ENCODE results near the gene ADH1A.
"Not testable (repeated sequence)": the region's sequence is repeated elsewhere in the genome, so short reads cannot be mapped to it uniquely, and the experiment has no call there.

The ADH1A gene

DNA sequence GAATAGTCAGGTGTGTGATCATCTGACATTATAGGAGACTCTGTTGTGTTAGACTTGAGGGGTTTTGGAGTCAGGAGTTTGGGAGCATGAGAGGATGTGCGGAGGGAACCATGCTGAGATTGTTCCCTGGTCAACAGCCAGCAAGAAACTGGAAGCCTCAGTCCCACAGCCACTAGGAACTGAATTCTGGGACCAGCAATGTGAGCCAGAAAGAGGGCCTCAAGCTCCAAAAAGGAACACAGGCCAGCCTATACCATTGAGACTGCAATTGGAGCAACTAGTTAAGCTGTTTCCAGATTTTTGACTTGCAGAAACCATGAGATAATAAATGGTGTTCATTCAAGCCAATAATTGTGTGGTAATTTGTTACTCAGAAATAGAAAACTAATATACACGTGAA, 39.1 kb upstream of the ADH1A start:
- Histone ChIP-seq H3K9me3 (no peaks in the 10 kb centered on the region), H3K27me3 (no peaks in the 10 kb centered on the region), H3K4me1 (ENCODE audit: control insufficient read depth in 1 of 2, insufficient read depth in 1 of 2, low read depth in 1 of 2, low read length in 1 of 2) (no peaks in the 10 kb centered on the region), H3K4me3 (ENCODE audit: low read depth in 1 of 2, low read length in 1 of 2) (no peak overlapping the region), H3K36me3 (no peaks in the 10 kb centered on the region), H3K27ac (no peak overlapping the region)
- TF ChIP-seq, protein P1, sequence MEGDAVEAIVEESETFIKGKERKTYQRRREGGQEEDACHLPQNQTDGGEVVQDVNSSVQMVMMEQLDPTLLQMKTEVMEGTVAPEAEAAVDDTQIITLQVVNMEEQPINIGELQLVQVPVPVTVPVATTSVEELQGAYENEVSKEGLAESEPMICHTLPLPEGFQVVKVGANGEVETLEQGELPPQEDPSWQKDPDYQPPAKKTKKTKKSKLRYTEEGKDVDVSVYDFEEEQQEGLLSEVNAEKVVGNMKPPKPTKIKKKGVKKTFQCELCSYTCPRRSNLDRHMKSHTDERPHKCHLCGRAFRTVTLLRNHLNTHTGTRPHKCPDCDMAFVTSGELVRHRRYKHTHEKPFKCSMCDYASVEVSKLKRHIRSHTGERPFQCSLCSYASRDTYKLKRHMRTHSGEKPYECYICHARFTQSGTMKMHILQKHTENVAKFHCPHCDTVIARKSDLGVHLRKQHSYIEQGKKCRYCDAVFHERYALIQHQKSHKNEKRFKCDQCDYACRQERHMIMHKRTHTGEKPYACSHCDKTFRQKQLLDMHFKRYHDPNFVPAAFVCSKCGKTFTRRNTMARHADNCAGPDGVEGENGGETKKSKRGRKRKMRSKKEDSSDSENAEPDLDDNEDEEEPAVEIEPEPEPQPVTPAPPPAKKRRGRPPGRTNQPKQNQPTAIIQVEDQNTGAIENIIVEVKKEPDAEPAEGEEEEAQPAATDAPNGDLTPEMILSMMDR (IDR thresholded peaks at IDR 0.05): no peak

DNA sequence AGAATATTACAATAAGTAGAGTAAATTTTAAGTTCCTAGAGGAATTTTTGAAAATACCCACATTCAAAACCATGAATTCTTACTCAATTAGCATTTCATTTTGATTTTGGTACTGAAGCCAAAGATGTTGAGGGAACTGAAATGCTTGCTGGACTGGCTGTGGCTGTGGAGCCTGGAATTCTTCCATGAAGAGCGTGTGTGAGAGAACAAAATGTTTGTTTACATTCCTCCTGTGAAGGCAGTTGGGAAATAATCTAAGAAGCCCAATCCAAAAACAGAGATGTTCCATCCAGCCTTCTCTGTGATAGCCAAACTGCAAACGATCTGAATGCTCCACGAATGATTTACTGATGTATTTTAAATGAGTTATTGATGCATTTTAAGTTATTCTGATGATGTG, 34.2 kb upstream of the ADH1A start:
- no peaks in the 10 kb centered on the region for H3K9me3 ChIP-seq
- H3K4me3 ChIP-seq (ENCODE audit: low read depth in 1 of 2, low read length in 1 of 2): no peak overlapping the region
- H3K27ac ChIP-seq: no peak overlapping the region
- no peaks in the 10 kb centered on the region for H3K27me3 ChIP-seq
- H3K36me3 ChIP-seq: no peaks in the 10 kb centered on the region
- H3K4me1 ChIP-seq (ENCODE audit: control insufficient read depth in 1 of 2, insufficient read depth in 1 of 2, low read depth in 1 of 2, low read length in 1 of 2): no peaks in the 10 kb centered on the region
- TF ChIP-seq, protein P1 (IDR thresholded peaks at IDR 0.05): no peak

DNA sequence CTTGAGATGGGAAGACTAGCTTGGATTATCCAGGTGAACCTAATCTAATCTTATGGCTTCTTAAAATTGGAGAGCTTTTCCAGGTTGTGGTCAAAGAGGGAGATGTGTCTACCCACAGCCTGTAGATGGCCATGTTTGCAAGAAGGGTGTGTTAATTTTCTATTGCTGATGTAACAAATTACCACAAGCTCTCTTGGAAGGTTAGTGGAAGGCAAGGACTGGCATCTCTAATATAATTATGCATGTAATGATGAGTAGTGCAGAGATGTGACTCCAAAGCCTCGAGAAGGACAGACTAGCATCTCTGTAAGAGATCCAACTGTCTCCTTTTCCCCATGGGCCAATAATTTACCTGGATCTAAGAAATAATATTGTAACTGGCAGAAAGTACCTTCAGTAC, 33.6 kb upstream of the ADH1A start:
- TF ChIP-seq, protein P1 (IDR thresholded peaks at IDR 0.05): no peak
- H3K4me3 ChIP-seq (ENCODE audit: low read depth in 1 of 2, low read length in 1 of 2): no peak overlapping the region
- H3K27me3 ChIP-seq: no peaks in the 10 kb centered on the region
- H3K36me3 ChIP-seq: no peaks in the 10 kb centered on the region
- H3K4me1 ChIP-seq (ENCODE audit: control insufficient read depth in 1 of 2, insufficient read depth in 1 of 2, low read depth in 1 of 2, low read length in 1 of 2): no peaks in the 10 kb centered on the region
- no peaks in the 10 kb centered on the region for H3K9me3 ChIP-seq
- no peak overlapping the region for H3K27ac ChIP-seq

DNA sequence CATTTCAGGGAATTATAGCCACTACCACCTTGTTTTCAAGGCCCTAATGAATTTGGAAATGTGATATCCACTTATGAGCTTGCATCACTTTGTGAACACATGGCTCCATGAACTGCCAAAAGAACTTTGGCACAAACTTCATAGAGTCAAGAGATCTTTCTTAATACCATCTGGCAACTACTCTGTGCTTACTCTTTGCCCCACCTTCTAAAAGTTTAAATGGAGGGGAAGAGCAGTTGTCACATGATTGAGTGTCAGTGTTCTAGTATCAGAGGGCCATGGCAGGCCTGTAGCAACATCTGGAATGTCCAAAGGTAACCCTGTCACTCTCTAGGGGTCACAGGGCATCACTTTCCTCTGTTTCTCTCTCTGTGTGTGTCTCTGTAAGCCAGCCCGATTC, 33.0 kb upstream of the ADH1A start:
- H3K4me1 ChIP-seq (ENCODE audit: control insufficient read depth in 1 of 2, insufficient read depth in 1 of 2, low read depth in 1 of 2, low read length in 1 of 2): no peaks in the 10 kb centered on the region
- TF ChIP-seq, protein P1 (IDR thresholded peaks at IDR 0.05): no peak
- no peaks in the 10 kb centered on the region for H3K27me3 ChIP-seq
- H3K36me3 ChIP-seq: no peaks in the 10 kb centered on the region
- H3K9me3 ChIP-seq: no peaks in the 10 kb centered on the region
- H3K4me3 ChIP-seq (ENCODE audit: low read depth in 1 of 2, low read length in 1 of 2): no peak overlapping the region
- no peak overlapping the region for H3K27ac ChIP-seq

DNA sequence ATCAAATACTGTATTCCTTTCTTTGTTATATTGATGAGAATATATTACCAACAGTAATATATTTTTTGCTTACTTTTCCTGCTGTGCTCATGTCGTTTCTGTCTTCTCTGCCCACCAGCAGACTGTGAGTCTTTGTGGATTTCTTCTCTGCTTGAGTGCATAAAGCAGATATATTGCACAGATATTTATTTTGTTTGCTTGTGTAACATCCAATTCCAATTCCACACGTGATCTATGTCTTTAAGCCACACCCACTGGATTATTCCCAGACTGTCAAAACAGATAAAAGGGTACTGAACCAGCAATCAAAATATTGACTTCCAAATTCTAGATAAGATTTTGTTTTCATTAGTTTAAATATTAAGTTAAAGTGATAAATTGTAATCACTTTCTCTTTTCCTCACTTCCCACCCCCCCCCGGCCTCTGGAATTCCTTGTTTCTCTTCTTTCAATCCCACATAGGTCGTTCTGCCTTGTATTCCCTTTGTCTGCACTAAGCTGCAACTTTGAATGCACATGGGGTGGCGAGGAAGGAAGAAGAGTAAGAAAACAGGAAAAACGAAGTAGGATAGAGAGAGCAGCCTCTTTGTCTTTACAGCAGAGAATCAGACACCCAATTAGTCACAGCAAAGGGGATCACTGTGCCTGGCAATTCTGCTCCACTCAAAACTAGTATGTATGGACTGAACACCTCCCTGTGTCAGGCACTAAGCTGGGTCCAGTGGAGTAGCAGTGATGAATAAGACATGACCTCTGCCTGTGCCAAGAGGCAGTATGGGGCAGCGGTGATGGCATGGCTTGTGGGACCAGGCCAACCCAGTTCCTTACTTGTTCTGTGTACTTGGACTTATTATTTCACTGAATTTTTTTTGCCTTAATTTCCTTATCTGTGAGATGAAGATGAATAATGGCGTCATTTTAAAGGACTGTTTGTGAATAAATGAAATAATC, 30.7 kb upstream of the ADH1A start, which contains the start of gene ADH1B:
Gene ADH1B, minus strand, starts transcription at position 161 of the 951 bp plus-strand sequence. Its CDS starts 70 bp downstream, at position 91.
- H3K27ac ChIP-seq: no peak within 1 kb of the TSS
- no peak within 1 kb of the TSS for H3K4me3 ChIP-seq (ENCODE audit: low read depth in 1 of 2, low read length in 1 of 2)
- H3K4me1 ChIP-seq (ENCODE audit: control insufficient read depth in 1 of 2, insufficient read depth in 1 of 2, low read depth in 1 of 2, low read length in 1 of 2): no peaks in the 10 kb centered on the region
- no peaks in the 10 kb centered on the region for H3K9me3 ChIP-seq
- TF ChIP-seq, protein P1 (IDR thresholded peaks at IDR 0.05): no peak
- H3K36me3 ChIP-seq: no peaks in the 10 kb centered on the region
- no peaks in the 10 kb centered on the region for H3K27me3 ChIP-seq

DNA sequence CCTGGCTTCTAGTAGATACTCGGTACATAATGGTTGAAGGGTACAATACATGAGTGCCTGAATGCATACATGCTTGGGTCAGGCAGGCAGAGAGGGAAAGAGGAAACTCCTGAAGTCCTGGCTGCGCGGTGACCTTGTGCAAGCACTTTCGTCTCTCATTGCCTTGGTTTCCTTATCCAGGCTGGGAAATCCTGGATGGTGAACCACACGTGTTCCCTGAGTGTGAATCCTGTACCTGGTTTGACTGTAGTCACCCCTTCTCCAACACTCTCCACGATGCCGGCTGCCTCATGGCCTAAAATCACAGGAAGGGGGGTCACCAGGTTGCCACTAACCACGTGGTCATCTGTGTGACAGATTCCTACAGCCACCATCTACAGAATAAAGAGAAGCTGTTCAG, 27.0 kb upstream of the ADH1A start:
- not testable (repeated sequence) for H3K9me3 ChIP-seq; H3K4me3 ChIP-seq (ENCODE audit: low read depth in 1 of 2, low read length in 1 of 2); H3K4me1 ChIP-seq (ENCODE audit: control insufficient read depth in 1 of 2, insufficient read depth in 1 of 2, low read depth in 1 of 2, low read length in 1 of 2); H3K27me3 ChIP-seq; H3K27ac ChIP-seq; H3K36me3 ChIP-seq
